Endodermal cell (in vitro differentiated cells): ENCODE data around the gene CAMK2A. TPM values are rescaled to one million over a fixed set of nuclear protein-coding genes. Genes with fewer than 3 reads are reported as not detected.
A peak's percentile ranks its signal among the peaks of the same experiment; 100 is the strongest.

ENCODE experiments used
- DNase-seq: peaks from one replicate; pipeline ENCODE4 v3.0.0-alpha.2; 2017
- H3K27ac ChIP-seq: 2 replicates; pipeline ENCODE4 v1.5.1; 2013; ENCODE audit warnings: mild to moderate bottlenecking, low read depth, low read length, moderate library complexity
- H3K27me3 ChIP-seq: 2 replicates; pipeline ENCODE4 v1.6.1; 2013; ENCODE audit warnings: mild to moderate bottlenecking, low read length, moderate library complexity; ENCODE audit not compliant: insufficient read depth, control insufficient read depth, poor library complexity, severe bottlenecking
- H3K36me3 ChIP-seq: 2 replicates; pipeline ENCODE4 v1.7.0; 2013; ENCODE audit warnings: mild to moderate bottlenecking, low read length, moderate library complexity; ENCODE audit not compliant: control insufficient read depth, insufficient read depth
- H3K4me1 ChIP-seq: one replicate; pipeline ENCODE4 v1.7.0; 2013; ENCODE audit warnings: low read length; ENCODE audit not compliant: control insufficient read depth, insufficient read depth
- H3K4me3 ChIP-seq: 2 replicates; pipeline ENCODE4 v1.5.1; 2013; ENCODE audit warnings: mild to moderate bottlenecking, low read length, moderate library complexity
- H3K9ac ChIP-seq: 2 replicates; pipeline ENCODE4 v1.6.1; 2013; ENCODE audit warnings: mild to moderate bottlenecking, low read length, moderate library complexity; ENCODE audit not compliant: poor library complexity, severe bottlenecking; ENCODE audit errors: extremely low read depth
- H3K9me3 ChIP-seq: 2 replicates; pipeline ENCODE4 v1.6.1; 2013; ENCODE audit warnings: mild to moderate bottlenecking, low read length, moderate library complexity; ENCODE audit not compliant: control insufficient read depth
- H3K27ac Mint-ChIP-seq: 2 replicates; pipeline ENCODE4 v1.8.0; 2020; ENCODE audit warnings: mixed read lengths
- H3K27me3 Mint-ChIP-seq: 2 replicates; pipeline ENCODE4 v1.8.0; 2021; ENCODE audit warnings: mild to moderate bottlenecking, mixed read lengths; ENCODE audit not compliant: insufficient read depth
- H3K36me3 Mint-ChIP-seq: 2 replicates; pipeline ENCODE4 v1.8.0; 2020; ENCODE audit warnings: low read depth, mixed read lengths
- H3K4me1 Mint-ChIP-seq: 2 replicates; pipeline ENCODE4 v1.8.0; 2020; ENCODE audit warnings: mixed read lengths
- H3K4me3 Mint-ChIP-seq: 2 replicates; pipeline ENCODE4 v1.8.0; 2020; ENCODE audit warnings: mild to moderate bottlenecking, moderate library complexity, mixed read lengths
- H3K9me3 Mint-ChIP-seq: 2 replicates; pipeline ENCODE4 v1.8.0; 2020; ENCODE audit warnings: mild to moderate bottlenecking, mixed read lengths
- WGBS, 2 experiments: methylation state at CpG; one replicate each; pipeline versions ENCODE4 v1.1.5 to v1.1.7; 2013; ENCODE audit warnings: missing lambda C conversion rate in 2 of 2, mixed read lengths in 1 of 2; ENCODE audit not compliant: insufficient coverage in 1 of 2, insufficient read length in 1 of 2; 5-methylcytosine and 5-hydroxymethylcytosine counted together
- total RNA-seq, 2 donors: library from RNA; stranded (reverse); fragmentation: NEBNext Ultra II Directional in 1 of 2; extraction: Animal tissue kit (Norgen Biotek cat#: 25700) in 1 of 2; gene quantifications; 2 replicates in 1 of 2; 3 replicates in 1 of 2; pipeline ENCODE4 v1.2.1, GENCODE V29; 2021
- TF ChIP-seq, protein P1 (sequence below): fragments of 200-600 bp; sonication (generic); conservative IDR thresholded peaks from 2 replicates; pipeline ENCODE4 v1.5.0; 2021; ENCODE audit warnings: antibody characterized with exemption, mild to moderate bottlenecking

The CAMK2A gene
- total RNA-seq, 2 donors from 2014 or later: 0.31 to 0.49 TPM

DNA sequence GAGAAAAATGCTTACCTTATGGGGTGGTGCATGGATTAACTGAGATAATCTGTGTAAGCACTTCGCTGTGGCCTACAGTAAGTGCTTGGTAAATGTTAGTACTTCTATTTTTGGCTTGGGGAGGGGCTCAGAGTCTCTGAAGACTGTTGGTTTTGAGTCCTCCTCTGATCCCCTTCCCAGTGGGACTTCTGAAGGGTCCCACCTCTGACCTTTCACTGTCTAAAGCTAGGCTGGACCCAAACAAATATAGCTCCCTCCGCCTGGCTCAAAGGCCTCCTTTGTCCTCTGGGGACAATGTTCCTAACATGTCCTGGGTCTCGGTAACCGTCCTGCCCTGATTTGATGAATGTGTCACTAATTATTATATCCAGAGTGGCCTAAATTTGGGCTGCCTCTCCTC lies 34.8 kb downstream of the CAMK2A start:
- Mint-ChIP-seq H3K27ac (no peak overlapping the region), H3K4me3 (no peak overlapping the region), H3K27me3 (peaks cover 2% of the 10 kb centered on the region), H3K9me3 (no peaks in the 10 kb centered on the region), H3K36me3 (no peaks in the 10 kb centered on the region), H3K4me1 (peaks cover 11% of the 10 kb centered on the region)
- H3K36me3 ChIP-seq: no peaks in the 10 kb centered on the region
- H3K27me3 ChIP-seq: no peaks in the 10 kb centered on the region
- peak overlapping the region; percentile 71 for H3K27ac ChIP-seq
- WGBS, 2 experiments: 78 to 85% methylated on average over 3 to 4 of the region's 4 CpGs
- H3K4me3 ChIP-seq: no peak overlapping the region
- no peaks in the 10 kb centered on the region for H3K9me3 ChIP-seq
- no peak overlapping the region for H3K9ac ChIP-seq
- TF ChIP-seq, protein P1, sequence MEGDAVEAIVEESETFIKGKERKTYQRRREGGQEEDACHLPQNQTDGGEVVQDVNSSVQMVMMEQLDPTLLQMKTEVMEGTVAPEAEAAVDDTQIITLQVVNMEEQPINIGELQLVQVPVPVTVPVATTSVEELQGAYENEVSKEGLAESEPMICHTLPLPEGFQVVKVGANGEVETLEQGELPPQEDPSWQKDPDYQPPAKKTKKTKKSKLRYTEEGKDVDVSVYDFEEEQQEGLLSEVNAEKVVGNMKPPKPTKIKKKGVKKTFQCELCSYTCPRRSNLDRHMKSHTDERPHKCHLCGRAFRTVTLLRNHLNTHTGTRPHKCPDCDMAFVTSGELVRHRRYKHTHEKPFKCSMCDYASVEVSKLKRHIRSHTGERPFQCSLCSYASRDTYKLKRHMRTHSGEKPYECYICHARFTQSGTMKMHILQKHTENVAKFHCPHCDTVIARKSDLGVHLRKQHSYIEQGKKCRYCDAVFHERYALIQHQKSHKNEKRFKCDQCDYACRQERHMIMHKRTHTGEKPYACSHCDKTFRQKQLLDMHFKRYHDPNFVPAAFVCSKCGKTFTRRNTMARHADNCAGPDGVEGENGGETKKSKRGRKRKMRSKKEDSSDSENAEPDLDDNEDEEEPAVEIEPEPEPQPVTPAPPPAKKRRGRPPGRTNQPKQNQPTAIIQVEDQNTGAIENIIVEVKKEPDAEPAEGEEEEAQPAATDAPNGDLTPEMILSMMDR: no peak
- DNase-seq: no peak
- peaks cover 16% of the 10 kb centered on the region for H3K4me1 ChIP-seq

DNA sequence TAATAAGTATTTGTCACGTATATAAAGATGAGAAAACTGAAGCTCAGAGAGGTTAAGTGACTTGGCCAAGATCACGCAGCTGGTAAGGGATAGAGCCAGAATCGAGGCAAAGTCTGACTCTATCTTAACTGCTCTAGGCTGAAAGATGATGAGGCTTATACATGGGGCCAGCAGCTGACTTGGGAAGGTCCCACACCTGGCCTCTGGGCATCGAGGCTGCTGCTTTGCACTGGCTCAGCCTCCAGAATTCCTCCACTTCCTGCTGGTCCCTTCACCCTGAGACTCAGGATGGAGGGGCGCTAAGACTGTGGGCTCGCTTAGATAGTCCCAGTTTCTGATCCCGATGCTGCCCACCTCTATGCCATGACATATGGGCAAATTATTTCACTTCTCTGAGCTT lies 35.2 kb downstream of the CAMK2A start:
- no peak for DNase-seq
- Mint-ChIP-seq H3K27me3 (peaks cover 2% of the 10 kb centered on the region), H3K27ac (no peak overlapping the region), H3K4me1 (peaks cover 11% of the 10 kb centered on the region), H3K4me3 (no peak overlapping the region), H3K9me3 (no peaks in the 10 kb centered on the region), H3K36me3 (no peaks in the 10 kb centered on the region)
- Histone ChIP-seq H3K4me1 (peaks cover 16% of the 10 kb centered on the region), H3K9me3 (no peaks in the 10 kb centered on the region), H3K27me3 (no peaks in the 10 kb centered on the region), H3K4me3 (no peak overlapping the region), H3K27ac (peak overlapping the region; percentile 71), H3K36me3 (no peaks in the 10 kb centered on the region), H3K9ac (no peak overlapping the region)
- TF ChIP-seq, protein P1: no peak
- 93 to 98% methylated on average over 4 to 7 of the region's 7 CpGs for WGBS, 2 experiments

DNA sequence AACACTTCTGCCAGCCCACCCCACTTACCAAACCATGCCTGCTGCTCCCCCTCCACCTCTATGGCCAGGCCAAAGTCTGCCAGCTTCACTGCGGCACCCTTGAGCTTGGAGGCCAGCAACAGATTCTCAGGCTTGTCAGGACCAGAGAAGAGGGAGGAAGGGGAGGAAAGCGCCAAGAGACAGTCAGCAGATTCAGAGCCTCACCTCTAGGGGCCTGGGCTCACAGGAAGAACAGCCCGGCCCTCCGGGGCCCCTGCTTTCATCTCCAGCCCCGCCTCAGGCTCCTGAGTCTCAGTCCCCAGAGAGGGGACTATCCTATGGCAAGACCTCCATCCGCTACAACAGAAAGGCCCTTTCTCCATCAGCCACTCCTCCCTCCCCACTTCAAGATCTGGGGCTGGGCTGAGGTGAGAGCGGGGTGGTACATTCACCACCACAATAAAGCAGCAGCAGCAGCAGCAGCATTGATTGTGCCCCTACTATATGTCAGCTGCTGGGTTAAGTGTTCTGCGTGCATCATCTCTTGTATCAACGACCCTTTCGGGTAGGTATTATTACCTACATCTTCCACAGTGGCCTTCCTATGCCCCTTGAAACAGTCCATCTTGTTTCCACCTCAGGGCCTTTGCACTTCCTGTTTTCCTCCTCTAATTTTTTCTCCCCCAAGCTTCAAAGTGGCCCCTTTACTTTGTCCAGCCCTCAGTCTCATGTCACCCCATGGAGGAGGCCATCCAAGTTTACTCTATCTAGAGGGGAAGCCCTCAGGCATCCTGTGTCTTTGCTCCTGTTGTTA lies 36.0 kb downstream of the CAMK2A start:
- peak; percentile 74 for DNase-seq
- Histone ChIP-seq H3K27ac (no peak overlapping the region), H3K9me3 (no peaks in the 10 kb centered on the region), H3K36me3 (no peaks in the 10 kb centered on the region), H3K4me3 (no peak overlapping the region), H3K4me1 (peaks cover 16% of the 10 kb centered on the region), H3K27me3 (no peaks in the 10 kb centered on the region), H3K9ac (no peak overlapping the region)
- Mint-ChIP-seq H3K9me3 (no peaks in the 10 kb centered on the region), H3K4me3 (no peak overlapping the region), H3K27me3 (peaks cover 2% of the 10 kb centered on the region), H3K36me3 (no peaks in the 10 kb centered on the region), H3K27ac (no peak overlapping the region), H3K4me1 (peaks cover 11% of the 10 kb centered on the region)
- TF ChIP-seq, protein P1: peak; percentile 61
- WGBS, 2 experiments: 82 to 100% methylated on average over 3 to 10 of the region's 10 CpGs
